HG02852 (cell line): ENCODE data around the gene DUSP5.
"Not testable (repeated sequence)": the region's sequence is repeated elsewhere in the genome, so short reads cannot be mapped to it uniquely, and the experiment has no call there.

Experiments used
- ATAC-seq: cut with Tn5 transposase; IDR thresholded peaks from one replicate; pipeline ENCODE4 v1.9.1; 2021; ENCODE audit warnings: mild to moderate bottlenecking, moderate library complexity; ENCODE audit not compliant: unreplicated experiment

DUSP5 gene

DNA sequence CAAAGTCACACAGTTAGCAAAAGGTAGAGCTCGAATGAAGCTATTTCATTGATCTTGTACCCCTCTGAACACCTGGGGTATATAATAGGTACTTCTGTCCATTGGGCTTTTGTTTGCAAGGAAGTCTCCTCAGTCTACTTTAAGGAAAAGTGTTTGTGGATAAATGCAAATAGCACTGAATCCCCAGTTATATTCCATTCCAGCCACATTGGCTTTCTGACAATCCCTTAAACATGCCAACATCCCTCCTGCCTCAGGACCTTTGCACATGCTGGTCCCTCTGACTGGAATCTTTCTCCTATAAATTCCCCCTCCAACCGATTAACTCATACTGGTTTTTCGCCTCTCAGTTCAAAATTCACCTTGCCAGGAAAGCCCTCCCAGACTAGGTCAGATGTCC is 17.1 kb downstream of the DUSP5 start:
- no peak for ATAC-seq

DNA sequence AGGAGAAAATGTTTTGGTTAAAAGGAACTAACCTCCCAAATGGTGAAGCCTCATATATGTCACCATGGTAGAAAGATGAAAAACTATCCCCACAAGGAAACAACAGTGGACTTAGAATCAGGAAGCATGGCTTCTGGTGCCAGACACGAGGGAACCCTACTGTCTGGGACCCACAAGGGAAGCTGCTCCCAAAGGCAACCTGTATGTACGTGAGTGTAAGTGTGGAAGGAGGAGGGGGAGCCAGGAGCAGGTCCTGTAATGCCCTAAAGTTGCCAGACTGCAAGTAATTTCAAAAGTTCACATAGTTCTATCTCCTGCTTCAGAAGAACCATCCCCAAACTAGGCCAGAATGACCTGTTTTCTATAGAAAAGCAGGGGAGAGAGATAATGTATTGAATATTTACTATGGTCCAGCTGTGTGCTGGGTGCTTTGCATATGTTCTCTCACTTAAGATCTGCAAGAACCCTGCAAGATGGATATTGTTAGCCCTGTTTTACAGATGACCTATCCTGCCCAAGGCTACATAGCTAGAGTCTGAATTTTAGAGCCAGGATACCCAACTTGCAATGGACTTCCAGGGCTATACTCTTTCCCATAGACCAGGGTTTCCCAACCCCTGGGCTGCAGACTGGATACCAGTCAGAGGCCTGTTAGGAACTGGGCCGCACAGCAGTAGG is 19.2 kb downstream of the DUSP5 start:
- ATAC-seq, result no peak

DNA sequence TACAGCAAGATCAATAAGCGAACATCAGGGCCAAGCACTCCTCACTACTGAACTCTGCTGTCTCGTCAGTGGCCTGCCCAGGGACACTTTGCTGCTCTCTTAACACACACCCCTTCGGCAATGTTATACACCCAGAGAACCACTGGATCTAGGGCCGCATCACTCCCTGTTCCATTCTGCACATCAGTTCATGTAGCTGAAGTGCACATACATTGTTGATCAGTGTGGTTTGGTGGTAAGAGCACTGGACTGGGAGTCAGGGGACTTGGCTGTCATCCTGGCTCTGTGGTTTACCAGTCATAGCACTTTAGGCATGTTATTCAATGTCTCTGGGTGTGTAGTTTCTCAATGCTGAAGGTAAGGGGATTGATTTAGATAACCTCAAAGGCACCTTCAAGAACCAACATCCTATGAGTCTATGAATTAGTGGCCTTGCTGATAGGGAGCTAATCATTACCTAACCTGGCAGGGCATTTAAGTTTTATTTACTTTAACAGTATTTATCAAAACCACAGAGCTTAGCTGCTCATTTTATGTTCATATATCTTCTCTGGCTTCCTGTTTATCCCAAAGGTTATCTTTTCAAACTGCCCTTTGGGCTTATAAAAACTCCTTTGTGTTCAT is 24.8 kb downstream of the DUSP5 start:
- ATAC-seq, result no peak

DNA sequence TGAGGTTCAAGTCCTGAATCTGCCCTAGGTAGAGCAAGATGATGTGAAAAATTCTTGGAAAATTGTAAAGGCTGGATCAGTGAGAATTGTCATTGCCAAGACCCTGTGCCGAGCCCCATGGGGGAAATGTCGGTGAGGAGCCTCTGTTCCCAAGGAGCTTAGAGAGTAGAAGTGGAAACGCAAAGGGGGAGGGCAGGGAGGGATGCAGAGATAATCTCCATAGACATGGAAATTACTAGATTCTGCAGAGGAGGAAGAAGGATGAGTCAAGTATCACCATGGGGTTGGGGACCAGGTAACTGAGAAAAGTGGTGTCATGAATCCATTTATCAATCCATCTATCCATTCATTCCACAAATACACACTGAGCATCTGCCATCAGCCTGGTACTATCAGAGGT is 26.0 kb downstream of the DUSP5 start:
- ATAC-seq, result no peak

DNA sequence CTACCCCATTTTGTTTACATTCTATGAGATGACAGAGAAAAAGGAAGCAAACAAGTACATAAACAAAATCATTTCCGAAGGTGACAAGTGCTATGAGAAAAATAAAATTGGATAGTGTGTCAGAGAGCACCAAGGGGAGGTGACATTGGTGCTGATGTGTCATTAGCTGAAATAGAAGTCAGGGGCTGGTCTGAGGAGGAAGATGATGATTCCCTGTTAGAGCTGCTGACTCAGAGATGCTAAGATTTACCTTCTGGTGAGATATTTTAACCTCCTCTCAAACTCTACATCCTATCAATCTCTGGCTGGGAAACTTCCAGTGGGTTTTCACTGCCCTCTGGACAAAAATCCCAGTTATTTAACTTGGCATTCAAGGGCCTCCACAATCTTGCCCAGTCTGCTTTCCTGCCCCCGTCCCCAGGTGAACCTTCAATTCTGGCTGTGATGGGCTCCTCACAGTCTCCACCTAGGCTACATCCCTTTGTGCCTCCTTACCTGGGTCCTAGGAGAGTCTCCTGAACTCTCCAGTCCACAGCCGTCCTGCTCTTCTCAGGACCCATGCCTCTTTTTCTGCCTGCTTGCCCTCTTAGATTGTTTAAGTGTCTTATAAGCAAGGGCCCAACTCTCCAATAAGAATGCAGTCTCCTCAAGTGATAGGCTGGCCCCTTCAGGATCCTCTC is 26.6 kb downstream of the DUSP5 start:
- no peak for ATAC-seq

DNA sequence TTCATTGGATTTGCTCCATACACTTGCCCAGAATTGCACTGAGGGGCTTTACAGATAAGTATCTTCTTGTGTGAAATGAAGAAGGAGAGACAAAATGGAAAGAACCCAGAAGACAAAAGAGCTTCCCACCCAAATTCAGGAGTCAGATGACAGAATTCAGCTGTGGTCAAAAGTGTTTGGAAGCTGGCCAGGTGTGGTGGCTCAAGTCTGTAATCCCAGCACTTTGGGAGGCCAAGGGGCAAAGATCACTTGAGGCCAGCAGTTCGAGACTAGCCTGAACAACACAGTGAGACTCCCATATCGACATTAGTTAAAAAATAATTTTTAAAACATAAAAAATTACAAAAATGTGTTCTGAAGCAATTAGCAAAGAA is 27.1 kb downstream of the DUSP5 start:
- ATAC-seq, result no peak

DNA sequence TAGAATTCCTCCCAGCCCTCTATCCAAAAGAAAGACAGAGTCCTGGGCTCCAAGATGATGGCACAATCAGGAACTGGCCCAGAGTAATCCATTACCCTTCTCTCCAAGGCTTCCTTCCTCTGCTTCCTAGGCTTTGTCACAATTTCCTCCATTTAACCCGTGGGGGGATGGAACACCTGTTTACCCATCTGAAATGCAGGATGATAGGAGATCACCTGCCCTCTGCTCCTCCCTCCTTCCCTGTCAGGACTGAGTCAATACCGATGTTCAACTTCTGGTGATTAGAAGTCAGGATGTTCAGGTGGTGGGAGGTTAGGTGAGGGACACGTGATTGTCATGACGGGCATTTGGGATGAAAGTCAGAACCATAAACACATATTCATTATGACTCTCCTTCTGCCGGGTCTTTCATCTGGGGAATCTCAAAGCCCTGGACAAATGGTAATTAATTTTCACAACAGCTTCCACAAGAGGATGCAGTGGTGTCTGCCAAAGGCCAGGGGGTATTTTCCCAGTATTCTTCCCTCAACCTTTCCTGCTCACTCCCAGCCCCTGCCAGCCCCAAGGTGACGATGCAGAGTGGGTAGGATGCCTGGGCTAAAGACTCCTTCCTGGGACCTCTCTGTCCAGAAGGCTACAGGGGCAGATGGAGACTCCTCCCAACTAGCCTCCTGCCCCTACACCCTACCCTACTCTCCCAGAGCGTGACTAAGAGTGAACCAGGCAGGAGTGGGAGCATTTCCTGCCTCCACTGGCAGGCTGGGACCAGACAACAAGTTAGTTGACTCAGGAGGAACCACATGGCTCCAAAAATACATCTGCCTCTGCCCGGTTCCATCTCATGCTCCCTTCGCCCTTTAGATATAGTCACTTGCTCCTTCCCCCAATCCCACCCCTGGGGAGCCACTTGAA is 27.9 kb downstream of the DUSP5 start:
- ATAC-seq, result no peak

DNA sequence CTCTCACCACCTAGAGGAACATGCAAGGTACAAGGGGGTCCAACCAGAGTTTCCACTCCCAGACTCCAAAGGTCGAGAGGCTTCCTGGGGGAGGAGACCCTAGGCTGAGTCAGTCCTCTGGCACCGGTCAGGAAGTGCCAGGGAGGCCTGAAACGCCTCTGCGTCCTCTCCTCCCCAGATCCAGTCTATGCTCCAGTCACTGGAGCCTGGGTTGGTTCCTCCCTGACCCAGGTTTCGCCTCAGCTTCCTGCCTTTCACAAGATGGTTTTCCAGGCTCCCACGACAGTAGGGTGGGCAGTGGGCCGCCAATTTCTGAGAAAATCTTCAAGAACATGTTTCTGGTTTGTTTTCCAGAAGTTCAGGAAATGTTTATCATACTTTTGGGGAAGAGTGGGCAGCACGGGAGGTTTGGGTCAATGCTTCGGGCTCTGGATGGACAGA is 30.0 kb downstream of the DUSP5 start:
- ATAC-seq, result no peak

DNA sequence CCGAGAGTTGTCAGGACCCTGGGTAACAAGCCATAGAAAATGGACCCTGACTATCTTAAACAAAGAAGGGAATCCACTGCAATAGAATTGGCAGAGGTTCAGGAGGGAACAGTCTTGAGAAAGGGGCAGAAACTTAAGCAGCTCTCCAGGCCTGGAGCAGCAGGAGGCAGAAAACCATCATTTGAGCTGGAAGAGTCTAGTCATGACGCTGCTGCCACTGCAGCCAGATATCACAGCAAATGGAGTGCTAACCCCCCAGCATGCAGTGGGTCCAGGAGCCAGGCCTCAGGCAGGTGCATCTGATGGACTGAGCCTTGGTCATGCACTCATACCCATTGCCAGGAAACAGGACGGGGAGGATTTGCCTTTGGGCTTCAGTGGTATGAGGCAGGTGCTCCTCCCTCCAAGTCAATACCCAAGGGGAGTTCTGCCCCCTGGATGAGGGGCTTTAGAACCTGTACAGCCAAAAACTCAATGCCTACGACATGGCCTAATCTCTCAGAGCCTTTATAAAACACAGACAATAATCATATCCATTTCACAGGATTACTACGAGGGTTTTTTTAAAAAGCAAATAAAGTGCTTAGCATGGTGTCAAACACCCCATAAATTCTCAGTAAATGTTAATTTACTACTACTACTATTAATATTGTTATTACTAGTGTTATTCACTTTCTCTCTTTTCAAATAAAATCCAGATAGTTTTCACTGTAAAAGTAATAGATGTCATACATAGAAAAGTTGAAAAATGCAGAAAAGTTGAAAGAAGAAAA is 30.7 kb downstream of the DUSP5 start:
- peak; percentile 22 for ATAC-seq

DNA sequence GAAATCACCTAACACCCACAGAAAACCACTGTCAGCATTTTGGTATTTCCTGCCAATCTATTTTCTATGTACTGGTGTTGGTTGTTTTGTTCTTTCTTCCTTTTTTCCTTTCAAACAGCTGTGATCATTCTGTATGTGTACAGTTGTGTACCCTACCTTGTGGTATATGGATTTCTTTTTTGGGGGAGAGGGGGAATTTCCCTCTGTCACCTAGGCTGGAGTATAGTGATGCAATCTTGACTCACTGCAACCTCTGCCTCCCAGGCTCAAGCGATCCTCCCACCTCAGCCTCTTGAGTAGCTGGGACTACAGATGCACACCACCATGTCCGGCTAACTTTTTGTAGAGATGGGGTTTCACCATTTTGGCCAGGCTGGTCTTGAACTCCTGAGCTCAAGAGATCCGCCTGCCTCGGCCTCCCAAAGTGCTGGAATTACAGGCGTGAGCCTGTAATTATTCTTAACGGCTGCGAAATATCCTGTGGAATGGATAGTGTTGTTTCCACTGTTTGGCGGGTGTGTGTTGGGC is 31.4 kb downstream of the DUSP5 start:
- peak; percentile 81 for ATAC-seq

DNA sequence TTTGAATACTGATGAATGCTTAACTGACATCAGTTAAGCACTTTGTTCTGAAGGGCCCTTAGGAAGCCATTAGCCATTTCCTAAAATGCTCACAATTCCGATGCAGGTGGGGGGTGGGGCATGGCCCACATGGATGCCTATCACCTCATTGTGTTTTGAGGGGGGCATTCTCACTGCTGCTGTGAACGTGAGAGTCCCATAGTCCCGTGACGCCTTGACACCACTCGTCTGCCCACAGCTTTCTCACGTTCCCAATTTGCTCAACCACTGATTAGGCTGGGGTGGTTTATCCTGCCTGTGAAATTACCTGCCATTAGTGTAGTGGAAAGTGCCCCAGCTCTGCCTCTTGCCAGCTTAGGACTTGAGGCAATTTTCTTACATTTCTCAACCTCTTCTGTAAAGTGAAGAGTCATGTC is 31.9 kb downstream of the DUSP5 start:
- no peak for ATAC-seq

DNA sequence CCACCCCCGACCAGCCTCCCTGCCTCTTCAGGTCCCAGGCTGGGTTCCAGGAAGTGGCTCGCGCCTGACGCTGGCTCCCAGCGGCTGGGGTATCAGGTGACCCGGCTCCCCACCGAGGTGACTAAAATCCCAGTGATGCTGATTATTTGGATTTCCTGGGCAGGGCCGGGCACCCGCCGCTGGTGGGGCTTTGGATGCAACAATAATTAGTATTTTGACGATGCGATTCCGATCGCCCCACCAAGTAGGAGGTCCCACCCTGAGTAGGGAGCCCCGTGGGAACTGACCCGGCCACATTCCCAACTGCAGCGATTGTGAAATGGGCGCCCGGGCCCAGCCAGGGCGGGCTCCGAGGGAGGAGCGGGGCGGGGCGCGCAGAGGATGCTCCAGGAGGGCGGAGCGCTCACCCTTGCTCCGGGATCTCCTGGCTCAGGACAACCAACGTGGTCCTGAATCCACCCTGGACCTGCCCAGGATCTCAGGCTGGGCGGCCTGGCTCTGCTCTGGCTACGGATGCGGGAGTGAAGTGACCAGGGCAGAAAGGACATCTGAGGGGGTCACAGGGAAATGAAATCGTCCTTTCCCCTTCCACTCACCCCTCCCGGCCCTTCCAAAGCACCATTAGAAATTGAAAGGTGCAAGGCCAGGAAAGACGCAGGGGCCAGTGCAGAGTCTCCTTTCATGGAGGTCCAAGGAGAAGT is 32.6 kb downstream of the DUSP5 start:
- no peak for ATAC-seq

DNA sequence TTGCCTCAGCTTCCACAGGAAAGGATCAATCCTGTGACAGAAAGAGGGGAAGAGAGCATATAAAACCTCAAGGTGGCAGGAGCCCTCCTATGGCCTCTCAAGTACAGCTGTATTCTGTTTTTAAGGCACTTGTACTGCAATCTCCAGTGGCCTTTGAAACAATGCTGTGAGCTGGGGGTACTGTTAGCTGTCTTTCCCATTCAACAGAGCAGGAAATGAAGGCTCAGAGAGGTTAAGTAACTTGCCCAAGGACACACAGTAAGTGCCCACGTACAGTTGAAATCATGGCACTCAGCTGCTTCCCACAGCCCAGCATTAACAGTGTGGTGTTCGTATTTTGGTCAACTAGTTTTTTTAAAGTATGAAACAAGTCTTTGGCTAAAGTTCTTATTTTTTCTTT is 34.0 kb downstream of the DUSP5 start:
- ATAC-seq, result no peak

DNA sequence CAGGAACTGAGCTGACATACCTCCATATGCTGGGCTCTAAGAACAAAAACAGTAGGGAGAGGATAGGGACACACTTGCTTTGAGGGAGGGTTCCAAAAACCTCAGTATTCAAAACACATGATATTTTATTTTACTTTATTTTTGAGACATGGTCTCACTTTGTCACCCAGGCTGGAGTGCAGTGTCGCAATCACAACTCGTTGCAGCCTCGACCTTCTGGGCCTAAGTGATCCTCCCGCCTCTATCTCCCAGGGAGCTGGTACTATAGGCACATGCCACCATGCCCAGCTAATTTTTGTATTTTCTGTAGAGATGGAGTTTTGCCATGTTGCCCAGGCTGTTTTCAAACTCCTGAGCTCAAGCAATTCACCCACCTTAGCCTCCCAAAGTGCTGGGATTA is 34.9 kb downstream of the DUSP5 start:
- ATAC-seq, result not testable (repeated sequence)

DNA sequence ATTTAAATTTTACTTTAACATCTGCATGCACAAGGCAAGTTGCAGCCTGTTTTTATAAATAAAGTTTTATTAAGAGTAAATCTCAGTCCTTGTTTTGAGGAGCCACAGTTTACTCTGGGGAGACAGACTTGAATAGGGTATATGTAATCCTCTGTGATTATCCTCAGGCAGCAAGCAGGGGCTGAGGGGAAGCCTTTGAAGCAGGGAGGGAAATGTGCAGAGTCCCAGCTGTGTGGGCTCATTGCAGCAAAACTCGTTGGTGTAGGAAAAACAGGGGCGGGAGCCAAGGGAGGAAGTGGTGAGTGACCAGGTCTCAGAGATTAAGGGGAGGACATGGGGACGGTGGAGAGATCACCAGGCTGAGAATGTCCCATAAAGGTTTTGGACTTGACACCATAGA is 35.4 kb downstream of the DUSP5 start:
- ATAC-seq, result no peak

DNA sequence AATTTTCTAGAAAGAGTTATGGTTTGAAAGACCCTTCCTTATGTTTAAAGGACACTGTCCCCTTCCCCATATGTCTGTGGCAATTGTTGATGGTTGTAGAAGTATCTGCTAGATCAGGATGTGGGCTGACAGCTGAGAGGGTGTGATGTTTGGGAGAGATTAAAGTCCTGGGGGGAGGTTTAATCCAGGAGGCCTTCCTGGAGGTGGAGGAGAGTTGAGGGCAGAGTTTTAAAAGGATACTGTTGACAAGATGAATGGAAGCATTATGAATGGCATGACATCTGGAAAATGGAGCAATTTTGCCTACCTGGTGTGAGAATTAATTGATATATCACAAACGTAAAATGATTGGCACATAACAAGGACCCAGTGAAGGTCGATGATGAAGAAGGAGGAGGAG is 36.9 kb downstream of the DUSP5 start:
- no peak for ATAC-seq

DNA sequence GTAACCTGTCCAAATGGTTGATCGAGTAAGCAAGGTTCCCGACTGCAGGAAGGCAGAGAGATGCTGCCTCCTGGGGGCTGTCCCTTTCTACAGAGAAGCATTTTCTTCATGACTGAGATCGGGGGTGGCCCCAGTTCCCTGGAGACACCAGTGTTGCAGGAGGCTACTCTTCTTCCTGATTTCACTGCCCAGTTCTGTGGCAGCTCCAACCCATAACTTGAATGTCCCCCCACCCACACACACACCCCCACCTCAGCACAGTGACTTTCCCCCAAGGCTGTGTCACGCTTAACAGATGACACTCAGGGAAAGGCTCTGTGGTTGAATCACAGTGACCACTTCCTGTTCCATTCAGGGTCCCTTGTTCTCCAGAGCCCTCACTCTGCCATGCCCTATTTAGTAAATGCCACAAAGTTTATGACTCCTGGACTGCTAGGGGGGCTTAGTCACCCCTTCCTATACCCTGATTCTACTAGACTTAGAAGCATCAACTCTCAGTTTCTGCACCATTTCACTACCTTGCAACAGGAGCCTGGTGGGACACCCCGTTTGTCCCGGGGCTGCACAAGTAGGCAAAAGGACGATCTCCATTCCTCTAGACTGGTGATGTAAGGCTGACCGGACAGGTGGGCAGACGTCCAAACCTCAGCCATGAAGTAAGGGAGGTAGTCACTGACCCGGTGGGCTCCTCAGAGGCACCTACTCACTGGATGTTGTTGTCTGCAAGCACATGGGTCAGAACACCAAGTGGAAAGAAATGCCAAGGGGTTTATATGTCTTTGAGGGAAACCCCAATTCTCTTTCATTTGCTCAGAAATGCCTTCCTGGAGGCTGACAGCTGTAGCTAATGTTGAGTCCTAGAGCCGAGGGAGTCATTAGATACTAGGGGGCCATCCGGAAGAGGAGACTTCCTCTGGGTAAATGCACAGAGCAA is 38.5 kb downstream of the DUSP5 start:
- peak; percentile 88 for ATAC-seq

DNA sequence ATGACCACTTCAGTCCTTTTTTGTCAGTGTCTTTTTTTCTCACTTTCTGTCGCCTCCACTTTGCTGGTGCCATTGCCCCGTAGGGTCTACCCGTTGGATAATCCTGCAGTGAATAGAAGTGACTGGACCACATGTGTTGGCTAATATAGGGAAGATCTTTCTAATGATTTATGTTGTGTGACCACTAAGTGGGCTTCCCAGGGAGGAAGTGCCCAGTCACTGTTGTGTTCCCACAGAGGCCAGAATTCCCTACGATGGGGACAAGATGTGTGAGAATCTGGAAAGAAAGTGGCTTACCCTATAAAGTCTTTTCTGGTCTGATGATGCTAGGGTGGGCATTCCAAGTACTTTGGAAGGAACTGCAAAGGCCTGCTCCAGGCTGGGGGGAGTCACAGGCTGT is 41.4 kb downstream of the DUSP5 start:
- no peak for ATAC-seq

DNA sequence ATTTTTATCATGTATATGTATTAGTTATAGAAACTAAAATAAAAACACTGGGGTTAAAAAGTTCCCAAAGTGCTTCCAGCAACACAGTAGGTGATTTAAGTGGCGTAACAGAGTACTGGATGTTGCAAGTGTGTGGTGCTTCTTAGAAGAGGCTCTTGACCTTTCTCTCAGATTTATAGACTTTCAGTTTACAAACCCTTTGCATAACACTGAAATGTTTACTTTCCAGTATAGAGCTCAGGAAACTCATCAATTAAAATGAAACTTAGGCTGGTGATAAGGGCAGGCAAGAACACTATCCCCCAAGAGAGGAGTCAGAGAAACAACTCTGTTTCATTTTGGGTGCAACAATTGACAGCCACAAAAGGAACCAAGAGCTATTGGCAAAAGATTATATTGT is 42.3 kb downstream of the DUSP5 start:
- no peak for ATAC-seq
